Lung (tissue), 12 donors: Measurements from ENCODE around the gene CFAP45. TPM values are rescaled to one million over a fixed set of nuclear protein-coding genes. Genes with fewer than 3 reads are reported as not detected.

Experiments used
- ATAC-seq: fragments of 200-7000 bp; cut with Tn5 transposase; one replicate; pipeline ENCODE4 v1.9.1; 2020; ENCODE audit warnings: moderate number of reproducible peaks; ENCODE audit not compliant: insufficient read depth, low FRiP score
- DNase-seq, 3 donors: peaks; one replicate each; pipeline ENCODE4 v3.0.0-alpha.2; 2013 to 2017
- H3K27ac ChIP-seq, 2 donors: one replicate each; pipeline ENCODE4 v1.5.1; 2013; ENCODE audit warnings: mild to moderate bottlenecking in 2 of 2, moderate library complexity in 2 of 2, control low read depth in 1 of 2, inconsistent platforms in 1 of 2, low read depth in 1 of 2, low read length in 1 of 2
- H3K27me3 ChIP-seq, 3 donors: one replicate each; pipeline ENCODE4 v1.5.1; 2013; ENCODE audit warnings: low read length in 2 of 3; ENCODE audit not compliant: control insufficient read depth in 3 of 3, insufficient read depth in 3 of 3
- H3K36me3 ChIP-seq, 4 donors: one replicate each; pipeline ENCODE4 v1.5.1; 2013; ENCODE audit warnings: low read length in 4 of 4, mild to moderate bottlenecking in 1 of 4, moderate library complexity in 1 of 4; ENCODE audit not compliant: control insufficient read depth in 4 of 4, insufficient read depth in 4 of 4
- H3K4me1 ChIP-seq, 5 donors: one replicate each; pipeline ENCODE4 v1.5.1; 2013; ENCODE audit warnings: low read length in 5 of 5, mild to moderate bottlenecking in 2 of 5, moderate library complexity in 1 of 5; ENCODE audit not compliant: control insufficient read depth in 5 of 5, insufficient read depth in 5 of 5
- H3K4me3 ChIP-seq: one replicate; pipeline ENCODE4 v1.5.1; 2013; ENCODE audit warnings: mild to moderate bottlenecking, control low read depth, moderate library complexity
- H3K9ac ChIP-seq, 2 donors: one replicate each; pipeline ENCODE4 v1.5.1; 2013; ENCODE audit warnings: low read length in 2 of 2, control low read depth in 1 of 2; ENCODE audit not compliant: insufficient read depth in 1 of 2
- H3K9me3 ChIP-seq, 4 donors: one replicate each; pipeline ENCODE4 v1.5.1; 2013; ENCODE audit warnings: low read length in 3 of 4, mild to moderate bottlenecking in 1 of 4, moderate library complexity in 1 of 4; ENCODE audit not compliant: control insufficient read depth in 4 of 4, insufficient read depth in 3 of 4
- CTCF ChIP-seq: IDR thresholded peaks from 2 replicates; pipeline ENCODE4 v1.5.1; 2012; ENCODE audit warnings: mild to moderate bottlenecking; ENCODE audit errors: control extremely low read depth, extremely low read depth
- WGBS, 2 donors: extraction: QIAGEN DNeasy Blood & Tissue Kit; methylation state at CpG; one replicate each; pipeline ENCODE4 v1.1.7; 2013; 5-methylcytosine and 5-hydroxymethylcytosine counted together
- polyA plus RNA-seq, 2 donors: library from polyadenylated mRNA; stranded (reverse); fragments of 200-250 nt; gene quantifications; one replicate each; pipeline ENCODE4 v1.2.1, GENCODE V29; 2013
- total RNA-seq, 2 donors: library from RNA; depleted of rRNA in 1 of 2; stranded (reverse); fragments of >200 nt in 1 of 2; gene quantifications; one replicate each; pipeline ENCODE4 v1.2.1, GENCODE V29; 2014 to 2021
- donor health status: control.
- donor health status: control.
- donor health status: Bipolar disorder and iron deficiency.
- donor health status: healthy.
- donor health status: DM: yes; HTN: yes; CAD: no.

The CFAP45 gene
- total and polyA plus RNA-seq, 4 donors: 9.4 to 29.5 (median 13.1) TPM

GRCh38 chr1:159839116-159839849 lies 60.7 kb downstream of the CFAP45 start:
- Histone ChIP-seq H3K27me3 (no peaks in the 10 kb centered on the region), H3K4me1 (peaks cover 0 to 8% (median 0%) of the 10 kb centered on the region in 5 donors), H3K27ac (no peak overlapping the region), H3K9me3 (no peaks in the 10 kb centered on the region), H3K36me3 (peaks cover 0 to 2% (median 0%) of the 10 kb centered on the region in 4 donors), H3K9ac (no peak overlapping the region), H3K4me3 (no peak overlapping the region)
- 90 to 91% methylated on average over 5 of the region's 5 CpGs for WGBS, 2 donors
- ATAC-seq (no peak), DNase-seq (no peak)
- no peak for TF ChIP-seq CTCF

- WGBS, 2 donors: 66 to 89% methylated on average over 1 of the region's 1 CpG
- no peak for TF ChIP-seq CTCF
- peaks cover 0 to 8% (median 0%) of the 10 kb centered on the region in 5 donors for H3K4me1 ChIP-seq
- ATAC-seq: no peak
- no peak overlapping the region for H3K4me3 ChIP-seq
- H3K36me3 ChIP-seq: peaks cover 0 to 6% (median 0%) of the 10 kb centered on the region in 4 donors
- DNase-seq: no peak
- no peak overlapping the region for H3K27ac ChIP-seq
- H3K9ac ChIP-seq: no peak overlapping the region
- H3K27me3 ChIP-seq: no peaks in the 10 kb centered on the region
- no peaks in the 10 kb centered on the region for H3K9me3 ChIP-seq
Observed at GRCh38 chr1:159838715-159839114, 61.2 kb downstream of the CFAP45 start.

- 70 to 75% methylated on average over 8 of the region's 8 CpGs for WGBS, 2 donors
- DNase-seq (no peak), ATAC-seq (no peak)
- H3K9me3 ChIP-seq: no peaks in the 10 kb centered on the region
- H3K36me3 ChIP-seq: peaks cover 0 to 6% (median 0%) of the 10 kb centered on the region in 4 donors
- H3K4me3 ChIP-seq: no peak overlapping the region
- no peaks in the 10 kb centered on the region for H3K27me3 ChIP-seq
- TF ChIP-seq CTCF: no peak
- H3K9ac ChIP-seq: no peak overlapping the region
- H3K27ac ChIP-seq: no peak overlapping the region
- peaks cover 0 to 11% (median 0%) of the 10 kb centered on the region in 5 donors for H3K4me1 ChIP-seq
Observed at GRCh38 chr1:159835862-159836525, 64.0 kb downstream of the CFAP45 start.
